Activated CD4-positive, alpha-beta T cell treated with anti-CD3 and anti-CD28 coated beads, Interleukin-2, amount 50 U/mL, for 48 hours (primary cell): ENCODE measurements around the gene BACE2.
"Not testable (repeated sequence)": the region's sequence is repeated elsewhere in the genome, so short reads cannot be mapped to it uniquely, and the experiment has no call there.

Source experiments
- DNase-seq, 2 experiments: peaks; one replicate each; pipeline ENCODE4 v3.0.0-alpha.2; 2020

The BACE2 gene

GRCh38 chr21:41186755-41187536 lies 19.0 kb downstream of the BACE2 start:
- no peak for DNase-seq

- no peak for DNase-seq
Observed at GRCh38 chr21:41187537-41188025, 19.6 kb downstream of the BACE2 start.

GRCh38 chr21:41188486-41189149 lies 20.7 kb downstream of the BACE2 start:
- DNase-seq: no peak

GRCh38 chr21:41189150-41189745 lies 21.3 kb downstream of the BACE2 start:
- no peak for DNase-seq

GRCh38 chr21:41192552-41192951 lies 24.6 kb downstream of the BACE2 start:
- DNase-seq: not testable (repeated sequence)

- DNase-seq: no peak
Observed at GRCh38 chr21:41195311-41195710, 27.4 kb downstream of the BACE2 start.

- no peak for DNase-seq
Observed at GRCh38 chr21:41196993-41197392, 29.0 kb downstream of the BACE2 start.

GRCh38 chr21:41197582-41197981 lies 29.6 kb downstream of the BACE2 start:
- DNase-seq: no peak

- not testable (repeated sequence) for DNase-seq
Observed at GRCh38 chr21:41198647-41199046, 30.7 kb downstream of the BACE2 start.

GRCh38 chr21:41199123-41199522 lies 31.2 kb downstream of the BACE2 start:
- DNase-seq: no peak

GRCh38 chr21:41199588-41199987 lies 31.6 kb downstream of the BACE2 start:
- DNase-seq: no peak

- no peak for DNase-seq
Observed at GRCh38 chr21:41201385-41201784, 33.4 kb downstream of the BACE2 start.

GRCh38 chr21:41204736-41205135 lies 36.8 kb downstream of the BACE2 start:
- no peak for DNase-seq

GRCh38 chr21:41207401-41208375 lies 39.7 kb downstream of the BACE2 start:
- DNase-seq: no peak

- DNase-seq: no peak
Observed at GRCh38 chr21:41208376-41208763, 40.4 kb downstream of the BACE2 start.

GRCh38 chr21:41209016-41209619 lies 41.2 kb downstream of the BACE2 start:
- DNase-seq: no peak

GRCh38 chr21:41210426-41211059 lies 42.6 kb downstream of the BACE2 start:
- DNase-seq: no peak

GRCh38 chr21:41211060-41211805 lies 43.3 kb downstream of the BACE2 start:
- DNase-seq: no peak

GRCh38 chr21:41213021-41213420 lies 45.1 kb downstream of the BACE2 start:
- DNase-seq: no peak

GRCh38 chr21:41215856-41216408 lies 48.0 kb downstream of the BACE2 start:
- DNase-seq: no peak

- no peak for DNase-seq
Observed at GRCh38 chr21:41216486-41216885, 48.5 kb downstream of the BACE2 start.
